Embryonic facial prominence (tissue), 1 donor: ENCODE data around the gene MOCOS.

Source experiments
- DNase-seq: peaks from one replicate; pipeline ENCODE4 v3.0.0-alpha.2; 2016; ENCODE audit errors: extremely low spot score

The MOCOS gene

GRCh38 chr18:36179562-36180355, 7.5 kb upstream of the MOCOS start:
- no peak for DNase-seq

GRCh38 chr18:36181441-36181840, 5.9 kb upstream of the MOCOS start:
- DNase-seq: no peak

- no peak for DNase-seq
Measured at GRCh38 chr18:36181898-36182506, 5.3 kb upstream of the MOCOS start.

GRCh38 chr18:36183033-36183432, 4.3 kb upstream of the MOCOS start:
- DNase-seq: no peak

- no peak for DNase-seq
Measured at GRCh38 chr18:36183987-36184386, 3.3 kb upstream of the MOCOS start.

- no peak for DNase-seq
Measured at GRCh38 chr18:36185157-36185556, 2.1 kb upstream of the MOCOS start.

- DNase-seq: no peak
Measured at GRCh38 chr18:36185901-36186460, 1.3 kb upstream of the MOCOS start.

GRCh38 chr18:36186461-36187192, 670 bp upstream of the MOCOS start:
- no peak for DNase-seq

- DNase-seq: no peak
Measured at GRCh38 chr18:36187826-36188721, 777 bp downstream of the MOCOS start.

GRCh38 chr18:36188916-36189315, 1.6 kb downstream of the MOCOS start:
- no peak for DNase-seq

- no peak for DNase-seq
Measured at GRCh38 chr18:36189486-36189885, 2.2 kb downstream of the MOCOS start.

GRCh38 chr18:36191286-36191685, 4.0 kb downstream of the MOCOS start:
- DNase-seq: no peak

GRCh38 chr18:36191711-36192110, 4.4 kb downstream of the MOCOS start:
- DNase-seq: no peak

GRCh38 chr18:36194600-36195315, 7.5 kb downstream of the MOCOS start:
- DNase-seq: no peak

GRCh38 chr18:36195427-36196122, 8.3 kb downstream of the MOCOS start:
- DNase-seq: no peak

GRCh38 chr18:36196238-36196995, 9.1 kb downstream of the MOCOS start:
- no peak for DNase-seq

GRCh38 chr18:36197511-36198166, 10.3 kb downstream of the MOCOS start:
- DNase-seq: no peak

GRCh38 chr18:36199691-36200295, 12.5 kb downstream of the MOCOS start:
- no peak for DNase-seq
